GM23338 (cell line): ENCODE results near the gene FES.

Experiments
- CREB1 ChIP-seq: fragments of 250-450 bp; sonication (Bioruptor Pico); IDR thresholded peaks from 2 replicates; pipeline ENCODE4 v1.5.0; 2020; ENCODE audit warnings: low read depth, mild to moderate bottlenecking, moderate library complexity
- CTCF ChIP-seq, 2 experiments: fragments of 200-600 bp in 1 of 2; sonication (generic) in 1 of 2; conservative IDR thresholded peaks; 2 replicates each; pipeline versions ENCODE4 v1.5.1 to v1.6.1; 2016 to 2017; ENCODE audit warnings: antibody characterized with exemption in 2 of 2, low read depth in 2 of 2, mild to moderate bottlenecking in 2 of 2, moderate library complexity in 1 of 2
- ETS1 ChIP-seq: IDR thresholded peaks from 2 replicates; pipeline ENCODE4 v1.6.1; 2016; ENCODE audit warnings: antibody characterized with exemption
- EZH2 ChIP-seq: fragments of 200-600 bp; sonication (generic); IDR thresholded peaks from one replicate; pipeline ENCODE4 v1.8.0; 2017; ENCODE audit warnings: antibody characterized with exemption, mild to moderate bottlenecking, low read depth; ENCODE audit not compliant: unreplicated experiment
- EZH2phosphoT487 ChIP-seq: fragments of 200-600 bp; sonication (generic); IDR thresholded peaks from one replicate; pipeline ENCODE4 v1.8.1; 2018; ENCODE audit warnings: antibody characterized with exemption; ENCODE audit not compliant: unreplicated experiment
- JUNB ChIP-seq: IDR thresholded peaks from one replicate; pipeline ENCODE4 v1.6.1; 2016; ENCODE audit warnings: antibody characterized with exemption; ENCODE audit not compliant: unreplicated experiment
- NANOG ChIP-seq: IDR thresholded peaks from 2 replicates; pipeline ENCODE4 v1.6.1; 2016; ENCODE audit warnings: antibody characterized with exemption, borderline replicate concordance
- POLR2AphosphoS5 ChIP-seq: IDR thresholded peaks from 2 replicates; pipeline ENCODE4 v1.6.1; 2016; ENCODE audit warnings: antibody characterized with exemption, low read depth
- ZNF114 ChIP-seq: fragments of 250-450 bp; sonication (Bioruptor Pico); IDR thresholded peaks from 2 replicates; pipeline ENCODE4 v1.5.0; 2020; ENCODE audit warnings: mild to moderate bottlenecking, moderate library complexity
- ZNF462 ChIP-seq: fragments of 250-450 bp; sonication (Bioruptor Pico); IDR thresholded peaks from 2 replicates; pipeline ENCODE4 v1.5.0; 2020; ENCODE audit warnings: mild to moderate bottlenecking, moderate library complexity

GRCh38 chr15:90886291-90886614, 1.9 kb downstream of the FES start:
- TF ChIP-seq CTCF (conservative IDR thresholded peaks at IDR 0.05; ENCODE audit: low read depth in 2 of 2), result no peak
- TF ChIP-seq CREB1 (CRISPR knock-in tag), result no peak
- no peak for TF ChIP-seq POLR2AphosphoS5
- TF ChIP-seq ZNF462 (CRISPR knock-in tag), result no peak
- TF ChIP-seq EZH2, result no peak
- TF ChIP-seq ETS1, result no peak
- TF ChIP-seq ZNF114 (CRISPR knock-in tag), result no peak
- TF ChIP-seq NANOG, result no peak
- TF ChIP-seq JUNB, result no peak
- TF ChIP-seq EZH2phosphoT487, result no peak
